Hematopoietic multipotent progenitor cell treated with erythropoietin and hydrocortisone succinate and interleukin-3 and kit ligand, for 8 days (in vitro differentiated cells): ENCODE data around the gene SELENOV.

ENCODE experiments used
- DNase-seq: peaks from one replicate; pipeline ENCODE4 v3.0.0-alpha.2; 2015

Gene SELENOV

GRCh38 chr19:39558624-39559117 lies 43.7 kb downstream of the SELENOV start:
- DNase-seq, result no peak

DNA sequence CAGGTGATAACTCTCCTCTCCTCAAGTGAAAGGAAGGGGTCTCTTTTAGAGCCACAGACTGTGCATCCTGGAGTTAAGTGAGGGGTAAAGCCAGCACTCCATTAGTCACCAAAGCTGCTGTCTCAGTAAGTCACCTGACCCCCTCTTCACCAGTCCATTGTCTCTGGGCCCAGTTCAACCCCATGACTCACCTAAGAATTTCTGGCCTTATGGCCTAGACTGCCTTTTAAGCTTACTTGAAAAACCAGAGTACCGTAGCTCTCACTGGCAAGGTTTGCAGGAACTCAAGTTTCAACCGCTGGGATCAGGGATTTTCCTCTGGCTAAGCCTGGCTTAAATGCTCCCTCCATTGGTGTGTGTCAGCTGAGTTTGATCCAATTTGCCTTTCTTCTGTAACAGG lies 48.5 kb downstream of the SELENOV start:
- no peak for DNase-seq

DNA sequence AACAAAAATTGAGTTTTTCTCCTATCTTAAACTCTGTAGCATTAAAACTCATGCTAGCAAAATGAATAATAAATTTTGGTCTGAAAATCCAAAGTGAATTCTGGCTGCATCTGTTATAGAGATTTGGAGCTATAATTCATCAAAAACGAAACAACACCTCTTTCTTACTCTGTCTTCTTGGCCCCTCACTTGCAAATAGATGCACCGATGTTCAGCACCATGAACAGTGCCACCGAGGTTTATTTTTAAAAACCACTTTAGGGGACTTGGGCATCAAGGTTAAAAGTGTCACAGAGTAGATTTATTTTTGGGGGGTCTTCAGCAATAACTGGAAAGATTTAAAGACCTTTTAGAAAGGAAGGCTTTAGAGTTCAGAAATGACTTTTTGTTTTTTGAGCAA lies 51.1 kb downstream of the SELENOV start:
- DNase-seq, result no peak

DNA sequence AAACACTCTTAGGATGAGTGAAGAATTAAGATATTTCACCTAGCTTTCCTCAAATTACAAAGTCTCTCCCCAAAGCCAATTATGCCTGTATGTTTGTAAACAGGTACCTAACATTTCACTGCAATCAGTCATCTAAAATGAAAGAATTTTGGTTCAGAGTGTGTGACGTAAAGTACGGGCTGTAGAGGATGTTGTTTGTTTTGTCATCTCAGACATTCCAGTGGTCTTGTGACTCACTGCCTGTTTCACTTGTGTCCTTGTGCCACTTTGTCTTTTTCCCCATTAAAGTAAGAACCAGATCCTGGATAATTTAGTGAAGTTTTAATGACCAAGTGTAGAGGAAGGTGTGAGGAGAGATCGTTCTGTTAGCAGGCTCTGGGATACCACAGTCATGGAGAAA lies 53.7 kb downstream of the SELENOV start:
- no peak for DNase-seq
